ENCODE data around the gene RABEP2.

DNA sequence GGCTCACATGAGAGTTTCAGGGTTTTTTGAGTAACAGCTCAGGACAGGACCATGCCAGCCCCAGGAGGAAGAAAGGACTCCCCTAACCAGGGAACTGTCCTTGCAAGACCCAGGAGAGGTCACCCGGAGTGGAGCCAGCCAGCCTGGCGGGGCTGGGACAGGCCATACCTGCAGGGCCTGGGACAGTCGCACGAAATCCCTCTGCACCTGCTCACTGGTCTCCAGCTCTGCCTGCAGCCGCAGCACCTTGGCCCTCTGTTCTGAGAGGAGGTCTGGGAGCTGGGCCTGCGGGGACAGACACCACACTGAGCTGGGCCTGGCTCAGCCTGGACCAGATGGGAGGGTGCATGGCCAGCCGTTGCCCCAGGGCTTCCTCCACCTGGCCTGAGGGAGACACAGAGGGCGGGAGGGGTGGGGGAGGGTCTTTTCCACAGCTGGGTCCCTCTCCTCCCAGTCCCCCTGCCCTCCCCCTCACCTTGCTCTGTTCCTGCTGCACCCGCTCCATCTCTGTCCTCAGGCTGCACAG lies 19.7 kb downstream of the RABEP2 start:
- TF ChIP-seq, protein P1, sequence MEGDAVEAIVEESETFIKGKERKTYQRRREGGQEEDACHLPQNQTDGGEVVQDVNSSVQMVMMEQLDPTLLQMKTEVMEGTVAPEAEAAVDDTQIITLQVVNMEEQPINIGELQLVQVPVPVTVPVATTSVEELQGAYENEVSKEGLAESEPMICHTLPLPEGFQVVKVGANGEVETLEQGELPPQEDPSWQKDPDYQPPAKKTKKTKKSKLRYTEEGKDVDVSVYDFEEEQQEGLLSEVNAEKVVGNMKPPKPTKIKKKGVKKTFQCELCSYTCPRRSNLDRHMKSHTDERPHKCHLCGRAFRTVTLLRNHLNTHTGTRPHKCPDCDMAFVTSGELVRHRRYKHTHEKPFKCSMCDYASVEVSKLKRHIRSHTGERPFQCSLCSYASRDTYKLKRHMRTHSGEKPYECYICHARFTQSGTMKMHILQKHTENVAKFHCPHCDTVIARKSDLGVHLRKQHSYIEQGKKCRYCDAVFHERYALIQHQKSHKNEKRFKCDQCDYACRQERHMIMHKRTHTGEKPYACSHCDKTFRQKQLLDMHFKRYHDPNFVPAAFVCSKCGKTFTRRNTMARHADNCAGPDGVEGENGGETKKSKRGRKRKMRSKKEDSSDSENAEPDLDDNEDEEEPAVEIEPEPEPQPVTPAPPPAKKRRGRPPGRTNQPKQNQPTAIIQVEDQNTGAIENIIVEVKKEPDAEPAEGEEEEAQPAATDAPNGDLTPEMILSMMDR (IDR thresholded peaks at IDR 0.05), result no peak
- TF ChIP-seq EP300 (IDR thresholded peaks at IDR 0.05), result no peak
